C4-2B (cell line): ENCODE results near the gene EFEMP2.

Experiments used
- H3K27ac ChIP-seq: fragments of 450-650 bp; 2 replicates; pipeline ENCODE4 v1.5.1; 2017
- ZFX ChIP-seq: fragments of 450-650 bp; IDR thresholded peaks from 2 replicates; pipeline ENCODE4 v1.6.1; 2017
- TF ChIP-seq, protein P1 (sequence below): fragments of 450-650 bp; conservative IDR thresholded peaks from 2 replicates; pipeline ENCODE4 v1.5.1; 2017; ENCODE audit warnings: mild to moderate bottlenecking

EFEMP2 gene

DNA sequence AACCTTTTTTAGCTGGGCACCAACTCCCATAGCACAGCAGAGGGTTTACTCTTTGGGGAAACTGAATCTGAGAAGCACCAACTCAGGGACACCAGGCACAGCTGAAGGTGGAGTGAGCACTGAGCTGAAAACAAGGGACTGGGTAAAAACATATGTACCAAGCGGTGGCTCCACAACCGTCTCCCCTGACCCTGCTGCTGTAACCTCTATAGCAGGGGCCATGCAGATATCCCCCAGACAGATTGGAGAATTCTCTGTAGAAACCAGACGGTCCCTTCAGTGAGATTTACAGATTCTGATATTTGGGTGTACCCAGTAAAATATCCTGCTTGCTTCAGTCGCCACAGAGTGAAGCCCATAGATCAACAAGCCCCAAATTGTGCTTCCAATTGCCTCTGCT lies 43.1 kb downstream of the EFEMP2 start:
- no peak for TF ChIP-seq ZFX
- TF ChIP-seq, protein P1, sequence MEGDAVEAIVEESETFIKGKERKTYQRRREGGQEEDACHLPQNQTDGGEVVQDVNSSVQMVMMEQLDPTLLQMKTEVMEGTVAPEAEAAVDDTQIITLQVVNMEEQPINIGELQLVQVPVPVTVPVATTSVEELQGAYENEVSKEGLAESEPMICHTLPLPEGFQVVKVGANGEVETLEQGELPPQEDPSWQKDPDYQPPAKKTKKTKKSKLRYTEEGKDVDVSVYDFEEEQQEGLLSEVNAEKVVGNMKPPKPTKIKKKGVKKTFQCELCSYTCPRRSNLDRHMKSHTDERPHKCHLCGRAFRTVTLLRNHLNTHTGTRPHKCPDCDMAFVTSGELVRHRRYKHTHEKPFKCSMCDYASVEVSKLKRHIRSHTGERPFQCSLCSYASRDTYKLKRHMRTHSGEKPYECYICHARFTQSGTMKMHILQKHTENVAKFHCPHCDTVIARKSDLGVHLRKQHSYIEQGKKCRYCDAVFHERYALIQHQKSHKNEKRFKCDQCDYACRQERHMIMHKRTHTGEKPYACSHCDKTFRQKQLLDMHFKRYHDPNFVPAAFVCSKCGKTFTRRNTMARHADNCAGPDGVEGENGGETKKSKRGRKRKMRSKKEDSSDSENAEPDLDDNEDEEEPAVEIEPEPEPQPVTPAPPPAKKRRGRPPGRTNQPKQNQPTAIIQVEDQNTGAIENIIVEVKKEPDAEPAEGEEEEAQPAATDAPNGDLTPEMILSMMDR, result no peak
- H3K27ac ChIP-seq, result no peak overlapping the region

DNA sequence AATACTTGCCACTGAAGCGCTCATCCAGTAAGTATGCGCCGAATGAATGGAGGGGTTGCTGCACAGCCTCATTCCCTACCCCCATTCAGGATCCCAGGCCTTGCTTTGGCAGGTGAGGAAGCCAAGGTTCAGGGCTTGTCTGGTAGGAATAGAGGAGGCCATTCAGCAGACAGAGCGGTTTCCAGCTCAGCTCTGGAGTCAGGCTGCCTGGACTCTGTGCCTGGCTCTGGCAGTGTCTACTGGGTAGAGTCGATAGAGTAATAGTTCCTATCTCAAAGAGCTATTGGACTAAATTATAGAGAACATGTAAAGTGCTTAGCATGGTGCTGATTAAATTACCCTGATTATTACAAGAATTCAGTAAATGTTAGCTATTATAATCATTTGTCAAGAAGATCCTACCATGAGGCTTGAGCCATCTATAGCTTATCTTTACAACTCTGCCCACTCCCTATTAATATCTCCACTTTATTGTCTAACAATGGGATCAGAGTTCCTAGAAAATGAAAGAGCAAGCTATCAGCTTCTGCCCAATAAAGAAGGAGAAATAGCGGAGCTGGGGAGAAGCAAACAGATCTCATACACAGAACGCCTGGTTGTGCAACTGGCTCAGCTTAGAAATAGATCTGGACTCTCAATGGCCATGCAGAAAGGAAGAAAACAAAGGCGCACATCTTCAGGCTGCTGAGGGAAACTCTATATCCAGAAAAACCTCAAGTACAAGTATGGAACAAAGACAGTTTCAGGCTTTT lies 45.4 kb downstream of the EFEMP2 start:
- no peak overlapping the region for H3K27ac ChIP-seq
- no peak for TF ChIP-seq ZFX
- TF ChIP-seq, protein P1, result no peak

DNA sequence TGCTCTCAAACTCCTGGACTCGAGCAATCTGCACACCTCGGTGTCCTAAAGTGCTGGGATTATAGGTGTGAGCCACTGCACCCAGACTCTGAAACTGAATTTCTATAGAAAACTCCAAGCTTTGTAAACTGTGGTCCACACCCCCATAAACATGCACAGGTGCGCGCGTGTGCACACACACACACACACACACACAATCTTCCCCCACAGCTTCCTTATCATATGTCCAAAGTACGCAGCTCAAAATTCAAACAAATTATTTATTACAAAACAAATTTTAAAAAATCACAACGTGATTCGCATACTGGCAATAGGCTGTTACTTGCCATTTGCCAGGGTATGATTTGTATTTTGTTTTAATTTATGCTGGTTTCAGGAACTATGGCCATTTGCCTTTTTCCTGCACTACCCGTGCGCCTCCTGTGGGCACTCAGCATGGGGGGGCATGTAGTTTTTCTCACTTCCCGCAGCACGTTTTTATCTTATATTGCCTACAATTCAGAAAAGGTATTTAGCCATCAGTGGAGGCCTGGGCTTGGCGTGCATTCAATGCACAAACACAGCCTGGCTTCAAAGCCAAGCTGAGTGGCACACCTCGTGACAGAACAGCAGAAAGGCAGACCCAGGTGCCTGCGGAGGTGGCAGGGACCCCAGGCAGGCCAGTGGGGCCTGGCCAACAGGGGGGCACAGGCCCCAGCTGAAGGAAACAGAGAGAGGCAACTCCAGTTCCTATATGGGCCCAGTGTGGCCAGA lies 49.6 kb downstream of the EFEMP2 start:
- TF ChIP-seq, protein P1, result no peak
- no peak for TF ChIP-seq ZFX
- H3K27ac ChIP-seq, result peak overlapping the region; percentile 31

DNA sequence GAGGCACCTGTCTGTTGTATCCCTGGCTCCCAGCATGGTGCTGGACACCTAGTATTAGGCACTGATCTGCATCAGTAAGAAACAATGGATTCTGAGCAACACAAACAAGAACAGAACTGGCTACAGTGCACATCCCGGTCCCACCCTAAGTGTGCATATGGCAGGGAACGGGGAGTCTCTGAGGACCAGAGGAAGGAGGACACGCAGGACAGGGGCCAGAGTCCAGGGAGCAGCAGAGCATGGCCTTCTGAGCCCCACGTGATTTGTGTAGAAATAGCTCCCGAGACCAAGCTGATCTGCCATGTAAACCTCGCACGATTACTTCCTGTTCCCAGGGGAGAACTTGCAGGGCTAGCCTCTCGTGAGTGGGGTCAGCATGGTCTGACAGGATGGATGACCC lies 51.5 kb downstream of the EFEMP2 start:
- no peak overlapping the region for H3K27ac ChIP-seq
- TF ChIP-seq, protein P1, result no peak
- no peak for TF ChIP-seq ZFX

DNA sequence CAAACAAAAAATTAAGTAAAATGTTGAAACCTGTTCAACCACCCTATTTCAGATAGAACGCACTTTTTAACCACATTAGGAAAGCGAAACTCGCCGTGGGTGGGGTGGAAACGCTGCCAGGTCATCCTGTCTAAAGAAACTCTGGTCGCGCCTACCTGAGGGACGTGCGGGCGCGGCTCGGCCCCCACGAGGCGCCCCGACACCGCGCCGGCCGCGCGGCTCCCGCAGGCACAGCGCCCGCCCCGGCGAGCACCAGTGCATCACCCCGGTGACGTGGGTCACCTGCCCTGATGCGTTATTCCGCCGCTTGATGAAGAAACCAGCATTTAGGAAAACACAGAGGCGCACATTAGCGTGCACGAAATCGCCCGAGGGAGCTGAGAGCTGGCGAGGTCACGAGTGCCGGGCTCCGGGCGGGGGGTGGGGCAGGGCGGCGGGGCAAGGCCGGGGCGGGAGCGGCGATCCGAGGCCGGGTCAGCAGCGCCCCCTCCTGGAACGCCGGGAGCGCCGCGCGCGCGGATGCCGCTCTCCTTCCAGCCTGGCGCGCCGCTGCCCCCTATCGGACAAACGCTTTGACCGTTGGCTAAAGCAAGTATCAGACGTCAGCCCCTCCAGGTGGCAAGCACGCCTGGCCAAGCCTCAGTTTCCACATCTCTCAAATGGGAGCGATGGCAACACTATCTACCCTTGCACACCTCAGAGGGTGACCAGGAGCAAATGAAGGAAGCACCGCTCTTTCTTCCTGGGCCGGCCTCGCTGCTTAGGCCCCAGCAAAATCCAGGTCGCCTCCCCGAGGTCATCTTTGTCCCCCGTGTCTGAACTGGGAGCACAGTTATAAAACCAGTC lies 54.5 kb downstream of the EFEMP2 start:
- TF ChIP-seq ZFX, result no peak
- TF ChIP-seq, protein P1, result peak; percentile 100
- H3K27ac ChIP-seq, result peak overlapping the region; percentile 68

DNA sequence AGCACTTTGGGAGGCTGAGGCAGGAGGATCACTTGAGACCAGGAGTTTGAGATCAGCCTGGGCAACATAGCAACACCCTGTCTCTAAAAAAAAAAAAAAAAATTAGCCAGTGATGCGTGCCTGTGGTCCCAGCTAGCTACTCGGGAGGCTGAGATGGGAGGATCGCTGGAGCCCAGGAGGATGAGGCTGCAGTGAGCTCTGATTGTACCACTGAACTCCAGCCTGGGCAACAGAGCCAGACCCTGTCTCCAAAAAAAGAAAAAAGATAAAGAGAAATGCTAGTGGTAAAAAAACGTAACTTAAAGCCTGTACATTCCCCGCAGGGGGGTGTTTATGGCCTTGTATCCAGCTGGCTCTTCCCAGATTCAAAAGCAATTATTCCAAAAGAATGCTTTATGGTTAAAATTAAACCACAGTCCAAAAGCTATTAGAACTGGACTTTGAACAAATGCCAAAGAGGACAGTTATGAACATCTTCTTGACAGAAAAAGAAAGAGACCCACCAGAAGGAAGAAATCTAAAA lies 55.2 kb downstream of the EFEMP2 start:
- TF ChIP-seq ZFX, result no peak
- TF ChIP-seq, protein P1, result no peak
- peak overlapping the region; percentile 68 for H3K27ac ChIP-seq
